Measurements from ENCODE around the gene FNIP1.

- no peak for TF ChIP-seq POLR2AphosphoS5 (IDR thresholded peaks at IDR 0.05)
- no peak for TF ChIP-seq POLR2A (IDR thresholded peaks at IDR 0.05)
- TF ChIP-seq CTCF (IDR thresholded peaks at IDR 0.05), result no peak
Measured at GRCh38 chr5:131791866-131792265, 5.0 kb downstream of the FNIP1 start.
